Stimulated activated CD4-positive, alpha-beta T cell treated with anti-CD3 and anti-CD28 coated beads, Interleukin-4, amount 100 ng/mL, for 24 hours (primary cell): ENCODE data around the gene SELENOT.
"Not testable (repeated sequence)": the region's sequence is repeated elsewhere in the genome, so short reads cannot be mapped to it uniquely, and the experiment has no call there.

ENCODE experiments used
- DNase-seq: peaks from one replicate; pipeline ENCODE4 v3.0.0-alpha.2; 2020

The SELENOT gene

DNA sequence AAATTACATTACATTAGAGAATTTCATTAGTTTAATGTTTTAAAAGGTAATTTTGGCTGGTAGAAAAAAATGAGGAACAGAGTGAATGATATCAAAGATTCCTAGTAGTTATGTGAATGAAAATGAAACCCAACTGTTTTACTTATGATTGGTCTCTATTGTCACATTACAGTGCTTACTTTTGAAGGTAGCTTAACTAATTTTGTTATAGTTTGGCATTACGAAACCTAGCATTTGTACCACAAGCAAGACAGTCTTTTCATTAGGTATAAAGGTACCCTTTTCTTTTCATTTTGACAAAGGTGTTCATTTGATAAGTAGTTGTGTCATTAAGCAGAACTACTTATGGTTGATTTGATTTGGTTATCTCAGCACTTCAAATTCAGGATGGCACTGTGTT lies 6.9 kb downstream of the SELENOT start:
- DNase-seq = no peak

DNA sequence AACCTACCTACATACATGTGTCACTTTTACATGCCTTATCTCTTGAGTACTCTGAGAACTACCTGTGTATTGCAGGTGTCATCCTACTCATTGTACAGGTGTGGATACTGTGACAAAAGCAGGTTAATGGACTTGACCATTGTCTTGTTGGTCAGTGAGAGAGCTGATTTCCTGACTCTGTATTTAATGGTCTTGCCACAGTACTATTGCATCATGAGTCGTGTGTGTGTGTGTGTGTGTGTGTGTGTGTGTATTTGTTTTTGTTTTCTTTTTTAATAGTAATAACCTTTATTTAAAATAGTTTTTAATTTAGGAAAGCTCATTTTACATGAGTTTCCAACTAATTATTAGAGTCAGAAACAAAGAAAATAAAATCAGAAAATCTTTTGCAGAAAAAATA lies 7.7 kb downstream of the SELENOT start:
- DNase-seq = no peak

DNA sequence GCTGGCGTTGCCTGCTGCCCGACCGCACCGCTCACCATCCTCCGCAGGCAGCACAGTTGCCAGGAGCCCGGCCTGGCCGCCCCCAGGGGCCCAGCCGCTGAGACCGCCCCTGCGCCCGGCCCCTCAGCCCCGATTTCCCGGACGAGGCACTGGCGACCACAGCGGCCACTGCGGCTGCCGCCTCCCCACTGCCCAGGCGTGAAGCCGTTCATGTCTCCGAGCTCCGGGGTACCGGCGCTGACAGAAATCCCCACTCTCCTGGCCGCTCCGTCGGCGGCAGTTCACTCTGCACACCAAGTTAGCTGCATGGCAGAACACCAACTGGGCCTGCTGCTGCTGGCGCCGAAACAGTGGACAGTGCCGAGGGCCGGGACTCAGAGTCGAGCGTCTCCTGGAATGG lies 8.5 kb downstream of the SELENOT start:
- no peak for DNase-seq

DNA sequence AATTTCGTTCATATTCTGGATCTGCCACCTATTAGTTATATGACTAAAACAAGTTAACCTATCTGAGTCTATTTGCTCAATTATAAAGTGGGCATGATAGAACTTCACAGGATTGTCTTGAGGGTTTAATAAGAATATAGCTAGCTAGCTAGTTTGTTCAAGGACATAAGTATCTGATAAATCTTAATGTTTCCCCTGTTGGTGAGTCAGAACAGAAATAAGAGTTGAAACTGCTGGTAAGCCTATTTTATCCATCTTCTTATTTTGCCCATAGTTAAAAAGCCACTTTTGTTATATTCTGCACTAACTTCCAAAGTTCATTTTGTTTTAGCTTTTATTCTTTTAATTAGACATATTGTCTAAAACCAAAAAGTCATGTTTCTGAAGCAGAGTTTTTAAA lies 9.4 kb downstream of the SELENOT start:
- no peak for DNase-seq

DNA sequence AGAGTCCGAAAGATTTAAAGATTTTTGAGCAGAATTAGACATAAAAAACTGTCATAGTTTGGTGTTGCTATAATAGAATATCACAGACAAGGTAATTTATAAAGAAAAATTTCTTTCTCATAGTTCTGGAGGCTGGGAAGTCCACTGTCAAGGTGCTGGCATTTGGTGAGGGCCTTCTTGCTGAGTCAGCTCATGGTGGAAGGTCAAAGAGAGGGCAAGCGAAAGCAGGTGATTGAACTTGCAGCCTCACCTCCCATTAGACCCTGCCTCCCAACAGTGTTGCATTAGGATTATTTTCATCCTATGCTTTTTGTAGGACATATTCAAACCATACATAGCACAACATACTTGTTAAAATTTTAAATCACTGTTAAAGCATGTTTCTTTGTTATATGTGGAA lies 9.9 kb downstream of the SELENOT start:
- DNase-seq = no peak

DNA sequence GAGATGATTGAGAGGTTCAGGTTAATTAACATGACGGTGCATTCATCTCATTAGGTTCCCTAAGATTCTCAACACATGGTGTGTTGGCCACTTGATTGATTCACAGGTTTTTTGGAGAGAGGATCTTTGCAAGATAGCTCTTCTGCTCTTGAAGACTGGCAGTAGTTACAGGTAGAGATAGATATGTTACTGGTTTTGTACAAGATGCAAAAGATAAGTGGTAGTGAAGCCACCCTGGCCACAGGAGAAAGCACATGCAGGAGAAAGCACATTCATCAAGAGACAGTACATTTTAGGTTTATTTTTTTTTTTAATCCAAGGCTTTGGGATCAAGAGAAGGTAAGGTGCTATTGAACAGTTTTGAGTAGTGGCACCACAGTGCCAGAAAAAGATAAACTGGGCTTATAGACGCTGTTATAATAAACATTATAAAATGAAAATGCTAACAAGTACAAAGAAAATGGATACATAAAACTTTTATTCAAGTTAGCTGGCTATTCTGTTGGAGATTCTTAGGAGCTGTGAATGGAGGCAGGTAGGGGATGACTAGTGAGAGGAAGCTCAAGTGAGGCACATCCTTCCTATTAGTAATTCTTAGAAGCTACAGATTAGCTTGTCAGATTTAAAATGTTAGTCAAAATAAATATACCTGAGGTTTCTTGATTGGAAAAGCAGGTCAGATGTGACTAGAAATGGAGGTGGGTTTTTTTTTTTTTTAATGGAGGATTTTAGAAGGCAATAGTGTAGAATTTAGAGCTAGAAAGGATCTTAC lies 10.8 kb downstream of the SELENOT start:
- no peak for DNase-seq

DNA sequence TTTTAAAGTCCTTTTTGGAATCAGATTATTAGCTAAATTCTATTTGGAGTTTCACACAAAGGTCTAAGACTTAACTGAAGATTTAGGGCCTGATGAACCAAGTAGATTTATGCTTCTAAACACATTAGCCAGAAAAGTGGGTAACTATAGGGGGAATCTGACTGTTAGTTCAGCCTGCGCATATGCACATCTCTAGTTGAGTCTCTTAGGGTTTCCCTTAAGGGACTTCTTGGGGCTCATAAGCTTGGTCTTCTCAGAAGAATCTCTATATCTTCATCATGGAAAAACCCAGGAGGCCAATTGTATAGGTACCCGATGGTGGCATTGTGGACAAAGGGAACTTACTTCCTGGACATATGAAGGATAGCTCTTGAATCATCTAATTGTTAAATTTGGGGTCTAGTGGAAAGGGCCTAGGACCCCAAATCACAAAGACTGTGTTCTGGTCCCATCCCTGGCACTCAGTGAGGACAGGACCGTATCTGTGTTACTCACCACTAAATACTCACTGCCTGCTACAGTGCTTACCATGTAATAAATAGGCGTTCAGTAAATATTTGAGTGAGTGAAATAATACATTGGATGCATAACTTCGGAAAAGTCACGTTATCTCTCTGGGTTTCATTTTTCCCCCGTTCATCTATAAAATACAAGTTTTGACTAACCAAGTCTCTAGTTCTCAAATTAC lies 17.0 kb downstream of the SELENOT start:
- no peak for DNase-seq

DNA sequence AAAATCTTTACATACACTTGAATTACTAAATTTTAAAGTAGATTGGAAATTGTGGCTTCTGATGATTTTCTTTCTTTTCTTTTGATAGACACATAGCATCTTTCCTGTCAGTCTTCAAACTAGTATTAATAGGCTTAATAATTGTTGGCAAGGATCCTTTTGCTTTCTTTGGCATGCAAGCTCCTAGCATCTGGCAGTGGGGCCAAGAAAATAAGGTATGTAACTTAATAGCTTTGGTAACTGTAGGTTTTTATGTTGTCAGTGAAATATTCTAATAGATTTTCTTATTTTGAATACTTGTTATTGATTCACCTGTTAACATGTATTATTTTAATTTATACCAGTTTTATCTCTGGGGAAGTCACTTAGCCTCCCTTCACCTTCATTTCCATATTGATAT lies 19.8 kb downstream of the SELENOT start:
- DNase-seq = not testable (repeated sequence)

DNA sequence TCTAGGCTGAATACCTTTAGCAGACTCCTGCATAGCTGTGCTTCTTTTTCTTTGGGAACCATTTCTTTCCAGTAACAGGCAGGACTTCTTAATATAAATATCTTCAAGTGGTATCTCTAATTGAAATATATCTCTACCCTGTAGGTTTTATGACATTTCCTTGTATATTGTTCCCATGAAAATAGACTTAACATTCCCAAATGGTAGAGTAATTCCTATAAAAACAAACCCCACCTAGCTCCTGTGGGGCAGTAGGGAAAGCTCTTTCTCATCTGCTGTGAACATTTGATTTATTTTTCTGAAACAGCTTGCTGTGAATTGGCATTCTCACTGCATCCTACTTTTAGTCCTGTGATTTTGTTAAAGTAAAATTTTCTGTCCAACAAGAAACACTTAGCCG lies 20.8 kb downstream of the SELENOT start:
- DNase-seq = no peak

DNA sequence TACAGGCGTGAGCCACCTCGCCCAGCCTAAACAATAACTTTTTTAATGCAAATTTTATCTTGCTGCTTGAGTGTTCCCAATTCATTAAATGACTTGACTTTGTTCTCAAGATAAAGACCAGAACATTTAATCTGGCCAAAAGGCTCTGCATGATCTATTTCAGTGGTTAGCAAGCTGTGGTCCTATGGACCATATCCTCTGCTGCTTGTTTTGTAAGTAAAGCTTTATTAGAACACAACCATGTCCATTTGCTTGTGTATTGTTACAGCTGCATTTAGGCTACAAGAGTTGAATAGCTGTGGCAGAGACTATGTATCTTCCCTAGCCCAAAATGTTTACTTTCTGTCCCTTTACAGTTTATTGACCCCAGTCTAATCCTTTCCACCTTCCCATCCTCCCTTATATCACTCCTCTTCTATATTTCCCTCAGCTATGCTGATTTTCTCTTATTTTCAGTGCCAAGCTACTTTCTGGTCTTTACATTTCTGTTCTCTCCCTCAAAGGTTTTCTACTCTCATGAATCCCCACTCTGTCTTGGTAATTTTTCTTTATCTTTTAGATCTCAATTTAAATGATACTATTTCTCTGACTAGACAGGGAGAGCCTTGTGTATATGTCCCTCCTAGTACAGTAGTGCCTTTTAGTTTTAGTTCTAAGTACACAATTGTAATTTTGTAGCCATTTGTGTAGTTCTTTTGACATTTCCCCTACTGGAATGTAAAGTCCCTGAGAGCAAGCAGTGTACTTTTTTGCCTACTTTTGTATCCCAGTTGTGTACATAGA lies 23.2 kb downstream of the SELENOT start:
- DNase-seq = no peak

DNA sequence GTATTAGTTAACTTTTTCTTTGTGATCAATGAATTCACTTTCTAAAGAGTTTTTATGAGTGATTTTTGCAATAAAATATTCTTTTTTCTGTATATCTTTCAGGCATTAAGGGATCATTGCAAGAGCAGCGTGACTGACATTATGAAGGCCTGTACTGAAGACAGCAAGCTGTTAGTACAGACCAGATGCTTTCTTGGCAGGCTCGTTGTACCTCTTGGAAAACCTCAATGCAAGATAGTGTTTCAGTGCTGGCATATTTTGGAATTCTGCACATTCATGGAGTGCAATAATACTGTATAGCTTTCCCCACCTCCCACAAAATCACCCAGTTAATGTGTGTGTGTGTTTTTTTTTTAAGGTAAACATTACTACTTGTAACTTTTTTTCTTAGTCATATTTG lies 24.4 kb downstream of the SELENOT start:
- DNase-seq = no peak

DNA sequence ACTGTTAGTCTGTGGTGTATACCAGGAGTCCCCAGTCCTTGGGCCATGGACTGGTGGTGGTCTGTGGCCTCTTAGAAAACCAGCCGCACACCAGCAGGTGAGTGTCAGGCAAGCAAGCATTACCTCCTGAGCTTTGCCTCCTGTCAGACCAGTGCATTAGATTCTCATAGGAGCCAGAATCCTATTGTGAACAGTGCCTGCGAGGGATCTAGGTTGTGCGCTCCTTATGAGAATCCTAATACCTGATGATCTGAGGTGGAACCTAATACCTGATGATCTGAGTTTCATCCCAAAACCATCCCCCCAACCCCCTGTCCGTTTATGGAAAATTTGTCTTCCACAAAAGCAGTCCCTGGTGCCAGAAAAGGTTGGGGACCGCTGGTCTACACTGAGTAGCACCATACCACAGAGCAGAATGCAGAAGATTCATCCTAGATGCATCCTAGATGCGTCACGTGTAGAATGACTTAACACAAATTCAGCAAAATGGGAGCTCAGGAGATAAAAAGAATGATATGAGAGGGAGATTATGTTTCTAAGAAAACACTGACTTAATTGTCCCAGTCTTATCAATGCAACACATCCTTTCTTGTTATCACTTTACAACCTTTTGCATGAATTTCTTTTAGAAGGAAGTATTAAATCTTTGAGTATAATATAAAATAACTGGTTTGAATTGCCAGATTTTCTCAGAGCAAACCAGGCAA lies 28.5 kb downstream of the SELENOT start:
- DNase-seq = no peak

DNA sequence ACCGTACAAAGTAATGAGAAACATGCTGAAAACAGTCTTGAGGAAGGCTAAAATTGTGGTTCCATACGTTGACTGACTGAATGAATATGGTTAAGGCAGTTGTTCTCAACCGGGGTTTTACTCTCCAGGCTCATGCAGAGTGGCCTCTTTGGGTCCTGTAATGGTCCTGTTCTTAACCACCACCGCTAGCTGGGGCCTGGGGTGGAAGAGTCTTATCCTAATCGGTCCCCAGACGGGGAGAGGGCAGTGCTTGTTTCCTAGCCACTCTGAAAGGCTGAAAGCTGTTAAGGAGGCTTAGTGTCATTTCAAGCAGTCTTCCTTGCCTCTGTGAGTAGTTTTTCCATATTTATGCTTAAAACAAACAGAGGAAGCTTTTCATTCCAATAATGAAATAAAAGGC lies 32.0 kb downstream of the SELENOT start:
- no peak for DNase-seq

DNA sequence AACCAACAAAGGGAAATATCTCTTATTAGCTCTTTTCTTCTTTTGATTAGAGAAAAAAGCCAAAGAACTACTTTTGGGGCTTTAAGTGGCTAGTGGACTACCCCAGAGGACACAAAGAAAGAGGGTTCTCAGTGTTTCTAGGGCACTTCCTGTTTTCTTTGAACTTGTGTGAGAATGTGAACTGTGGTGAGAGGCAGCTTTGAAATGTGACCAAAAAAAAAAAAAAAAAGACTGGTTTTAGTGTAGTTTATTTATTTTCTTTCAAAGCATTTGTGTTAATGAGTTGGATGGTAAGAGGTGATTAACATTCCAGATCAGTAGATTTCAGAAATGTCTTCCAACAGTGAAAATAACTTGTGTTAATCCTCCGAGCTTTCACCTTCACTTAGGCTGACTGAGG lies 32.4 kb downstream of the SELENOT start:
- no peak for DNase-seq

DNA sequence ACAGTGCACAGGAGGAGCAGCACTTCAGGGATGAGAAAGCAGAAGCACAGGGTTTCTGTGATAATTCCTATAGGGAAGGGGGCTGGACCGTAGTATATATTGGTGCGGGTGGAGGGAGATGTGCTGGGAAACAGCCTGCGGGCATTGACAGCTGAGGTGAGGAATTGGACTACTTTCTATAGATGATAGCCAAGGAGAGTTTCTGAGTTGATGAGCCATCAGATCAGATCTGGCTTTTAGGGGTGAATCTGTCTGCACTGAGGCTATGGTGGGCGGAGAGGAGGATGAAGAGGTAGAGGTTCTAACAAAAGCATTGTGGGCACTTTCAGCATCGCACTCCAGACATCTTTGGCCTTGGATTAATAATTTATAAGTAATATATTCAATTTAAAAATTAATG lies 33.1 kb downstream of the SELENOT start:
- no peak for DNase-seq

DNA sequence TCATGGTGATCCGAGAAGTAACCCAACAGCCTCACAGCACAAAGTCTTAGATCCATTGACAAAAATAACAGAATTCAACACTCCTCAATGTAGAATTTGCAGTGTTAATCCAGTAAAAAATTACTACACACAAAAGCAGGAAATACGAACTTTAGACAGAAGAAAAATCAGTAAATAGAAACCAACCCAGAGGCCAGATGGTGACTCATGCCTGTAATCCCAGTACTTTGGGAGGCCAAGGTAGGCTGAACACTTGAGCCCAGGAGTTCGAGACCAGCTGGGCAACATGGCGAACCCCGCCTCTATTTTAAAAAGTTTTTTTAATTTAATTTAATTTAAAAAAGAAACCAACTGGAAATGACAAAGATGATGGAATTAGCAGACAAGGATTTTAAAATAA lies 36.1 kb downstream of the SELENOT start:
- no peak for DNase-seq

DNA sequence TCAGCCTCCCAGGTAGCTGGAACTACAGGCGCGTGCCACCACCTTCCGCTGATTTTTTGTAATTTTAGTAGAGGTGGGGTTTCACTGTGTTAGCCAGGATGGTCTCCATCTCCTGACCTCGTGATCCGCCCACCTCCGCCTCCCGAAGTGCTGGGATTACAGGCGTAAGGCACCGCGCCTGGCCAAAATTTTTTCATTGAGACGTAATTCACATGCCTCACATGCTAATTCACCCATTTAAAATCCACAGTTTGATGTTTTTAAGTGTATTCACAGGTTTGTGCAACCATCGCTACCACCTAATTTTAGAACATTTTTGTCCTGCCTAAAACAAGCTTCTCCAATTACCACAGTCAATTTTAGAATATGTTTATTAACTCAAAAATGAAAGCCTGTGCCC lies 37.1 kb downstream of the SELENOT start:
- DNase-seq = no peak

DNA sequence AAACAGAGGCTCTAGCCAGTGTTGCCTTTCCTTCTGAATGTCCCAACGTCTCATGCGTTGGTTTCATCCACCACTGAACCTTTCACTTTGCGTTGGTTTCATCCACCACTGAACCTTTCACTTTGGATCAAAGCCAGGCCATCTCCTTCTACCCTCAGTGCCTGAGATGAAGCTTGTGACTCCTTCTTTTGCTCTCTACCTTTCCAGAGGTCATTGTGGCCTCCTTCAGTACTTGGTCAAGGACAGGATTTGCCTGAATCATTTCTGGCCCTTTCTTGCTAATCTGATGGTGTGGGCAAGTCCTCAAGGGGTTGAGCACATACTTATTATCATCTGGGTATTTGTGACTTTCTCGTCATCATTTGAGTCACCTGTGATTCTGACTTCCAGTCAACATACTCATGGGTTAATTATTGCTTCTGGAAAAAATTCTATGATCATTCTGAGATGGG lies 50.0 kb downstream of the SELENOT start:
- no peak for DNase-seq

DNA sequence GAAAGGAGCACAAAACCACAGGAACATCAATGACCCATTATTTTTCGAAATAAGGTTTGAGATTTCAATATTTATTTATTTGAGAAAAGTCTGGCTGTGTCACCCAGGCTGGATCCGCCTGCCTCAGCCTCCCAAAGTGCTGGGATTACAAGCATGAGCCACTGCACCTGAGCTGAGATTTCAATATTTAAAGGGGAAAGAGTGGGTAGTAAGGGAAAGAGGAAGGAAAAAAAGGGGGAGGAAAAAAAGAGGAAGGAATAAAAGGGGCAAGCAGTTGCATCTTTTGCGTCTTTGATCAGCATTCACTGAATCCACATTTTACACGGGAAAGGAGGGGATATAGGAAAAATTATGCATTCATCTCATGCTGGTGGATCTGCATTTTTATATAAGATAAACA lies 53.2 kb downstream of the SELENOT start:
- no peak for DNase-seq

DNA sequence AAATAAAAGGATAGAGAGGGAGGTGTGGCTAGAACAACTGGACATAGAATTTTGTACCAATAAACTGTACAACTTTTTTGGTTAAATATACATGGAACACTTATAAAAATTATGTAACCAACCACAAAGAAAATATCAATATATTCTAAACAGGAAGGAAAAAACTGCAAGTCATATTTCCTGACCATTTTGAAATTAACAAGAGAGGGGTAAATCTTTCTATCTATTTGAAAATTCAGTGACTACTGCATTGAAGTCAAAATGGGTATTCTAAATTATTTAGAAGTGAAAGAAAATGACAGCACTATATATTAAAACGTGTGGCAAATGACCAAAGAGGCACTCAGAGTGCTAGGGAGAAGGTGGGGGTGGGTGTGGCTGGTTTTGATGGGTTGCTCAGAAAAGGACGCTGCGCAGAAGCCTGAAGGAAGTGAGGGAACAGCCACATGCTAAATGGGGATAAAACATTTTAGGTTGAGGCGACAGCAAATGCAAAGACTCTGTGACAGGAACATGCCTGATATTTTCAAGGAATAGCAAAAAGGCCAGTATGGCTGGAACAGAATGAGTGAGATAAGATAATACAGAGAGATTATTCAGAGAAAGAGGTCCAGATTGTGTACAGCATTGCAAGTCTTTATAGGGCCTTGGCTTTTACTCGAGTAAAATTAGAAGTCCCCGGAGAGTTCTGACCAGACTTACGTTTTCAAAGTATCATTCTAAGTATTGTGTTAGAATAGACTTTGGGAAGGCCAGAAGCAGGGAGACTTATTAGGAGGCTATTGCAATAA lies 59.5 kb downstream of the SELENOT start:
- DNase-seq = no peak

DNA sequence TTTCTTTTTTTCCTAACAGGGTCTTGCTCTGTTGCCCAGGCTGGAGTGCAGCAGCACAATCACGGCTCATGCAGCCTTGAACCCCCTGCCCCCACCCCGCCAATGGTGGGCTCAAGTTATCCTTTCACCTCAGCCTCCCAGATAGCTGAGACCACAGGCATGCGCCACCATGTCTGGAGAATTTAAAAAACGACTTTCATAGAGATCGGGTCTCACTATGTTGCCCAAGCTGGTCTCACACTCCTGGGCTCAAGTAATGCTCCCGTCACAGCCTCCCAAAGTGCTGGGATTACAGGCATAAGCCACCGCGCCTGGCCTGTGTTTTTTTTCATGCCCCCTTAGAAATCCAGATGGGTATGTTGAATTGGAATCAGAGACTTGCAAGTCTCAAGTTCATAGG lies 60.3 kb downstream of the SELENOT start:
- no peak for DNase-seq

DNA sequence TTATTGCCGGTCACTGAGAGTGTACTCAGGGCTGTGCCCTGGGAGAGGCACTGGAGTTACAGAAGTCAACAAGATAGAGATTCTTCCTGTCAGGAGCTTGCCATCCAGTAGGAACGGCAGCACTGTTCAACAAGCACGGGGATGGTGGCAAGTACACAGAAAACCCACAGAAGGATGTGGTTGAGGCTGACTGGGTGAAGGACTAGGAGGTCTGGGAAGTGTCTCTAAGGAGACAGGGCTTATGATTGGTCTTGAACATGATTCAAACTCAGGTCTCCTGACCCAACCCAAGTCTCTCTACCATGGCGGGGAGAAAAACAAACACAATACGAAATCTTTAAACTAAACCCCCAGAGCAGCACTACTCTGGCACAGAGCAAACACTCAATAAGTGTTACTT lies 63.0 kb downstream of the SELENOT start:
- DNase-seq = no peak
